Osteoblast (primary cell): Measurements from ENCODE around the gene CRY1. TPM values are rescaled to one million over a fixed set of nuclear protein-coding genes. Genes with fewer than 3 reads are reported as not detected.
"Not testable (repeated sequence)": the region's sequence is repeated elsewhere in the genome, so short reads cannot be mapped to it uniquely, and the experiment has no call there.

ENCODE experiments used
- DNase-seq: peaks from one replicate; pipeline ENCODE4 v3.0.0; 2011; ENCODE audit warnings: low spot score, mixed read lengths; ENCODE audit not compliant: insufficient read length; ENCODE audit errors: missing footprints
- H2AFZ ChIP-seq: 2 replicates; pipeline ENCODE4 v1.6.0; 2011; ENCODE audit warnings: mild to moderate bottlenecking, low read length
- H3K27ac ChIP-seq: 2 replicates; pipeline ENCODE4 v1.5.1; 2011; ENCODE audit warnings: mild to moderate bottlenecking, low read depth, low read length, moderate library complexity
- H3K27me3 ChIP-seq: 2 replicates; pipeline ENCODE4 v1.6.0; 2012; ENCODE audit warnings: mild to moderate bottlenecking, control low read depth, inconsistent platforms, low read length, moderate library complexity; ENCODE audit not compliant: insufficient read depth
- H3K36me3 ChIP-seq: 2 replicates; pipeline ENCODE4 v1.5.1; 2011; ENCODE audit warnings: mild to moderate bottlenecking, low read length, control low read depth, moderate library complexity; ENCODE audit not compliant: insufficient read depth
- H3K4me1 ChIP-seq: 2 replicates; pipeline ENCODE4 v1.5.1; 2011; ENCODE audit warnings: mild to moderate bottlenecking, low read length, control low read depth, moderate library complexity; ENCODE audit not compliant: insufficient read depth
- H3K4me2 ChIP-seq: 2 replicates; pipeline ENCODE4 v1.6.0; 2011; ENCODE audit warnings: mild to moderate bottlenecking, low read length; ENCODE audit not compliant: insufficient read depth
- H3K4me3 ChIP-seq: fragments of 200-600 bp; sonication (generic); 3 replicates; pipeline ENCODE4 v1.5.1; 2012; ENCODE audit warnings: mild to moderate bottlenecking, low read length, inconsistent platforms; ENCODE audit not compliant: insufficient read depth
- H3K79me2 ChIP-seq: 2 replicates; pipeline ENCODE4 v1.6.0; 2012; ENCODE audit warnings: mild to moderate bottlenecking, low read length, control low read depth, inconsistent platforms; ENCODE audit not compliant: insufficient read depth
- H3K9me3 ChIP-seq: 2 replicates; pipeline ENCODE4 v1.5.1; 2011; ENCODE audit warnings: low read depth, low read length, control low read depth
- H4K20me1 ChIP-seq: 2 replicates; pipeline ENCODE4 v1.6.0; 2012; ENCODE audit warnings: mild to moderate bottlenecking, low read length, control low read depth; ENCODE audit not compliant: insufficient read depth
- total RNA-seq: library from RNA; depleted of rRNA; stranded (reverse); fragments of >200 nt; gene quantifications from 2 replicates; pipeline ENCODE4 v1.2.3, GENCODE V29; 2012
- TF ChIP-seq, protein P1 (sequence below): IDR thresholded peaks from 2 replicates; pipeline ENCODE4 v1.5.1; 2011; ENCODE audit warnings: mild to moderate bottlenecking, low read depth, low read length, moderate library complexity; ENCODE audit errors: extremely low read depth

CRY1 gene
- total RNA-seq, 1 donor: 18.1 TPM

DNA sequence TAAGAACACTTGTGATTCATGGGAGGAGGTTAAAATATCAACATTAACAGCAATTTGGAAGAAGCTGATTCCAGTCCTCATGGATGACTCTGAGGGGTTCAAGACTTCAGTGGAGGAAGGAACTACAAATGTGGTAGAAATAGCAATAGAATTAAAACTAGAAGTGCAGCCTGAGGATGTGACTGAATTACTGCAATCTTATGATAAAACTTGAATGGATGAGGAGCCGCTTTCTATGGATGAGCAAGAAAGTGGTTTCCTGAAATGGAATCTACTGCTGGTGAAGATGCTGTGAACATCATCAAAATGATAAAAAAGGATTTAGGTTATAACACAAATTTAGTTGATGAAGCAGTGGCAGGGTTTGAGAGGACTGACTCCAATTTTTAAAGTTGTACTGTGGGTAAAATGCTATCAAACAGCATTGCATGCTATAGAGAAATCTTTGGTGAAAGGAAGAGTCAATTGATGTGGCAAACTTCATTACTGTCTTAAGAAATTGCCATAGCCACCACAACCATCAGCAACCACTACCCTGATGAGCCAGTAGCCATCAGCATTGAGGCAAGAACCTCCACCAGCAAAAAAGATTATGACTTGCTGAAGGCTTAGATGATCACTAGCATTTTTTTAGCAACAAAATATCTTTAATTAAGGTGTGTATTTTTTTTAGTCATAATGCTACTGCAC is 80.5 kb downstream of the CRY1 start:
- no peak overlapping the region for H2AFZ ChIP-seq
- no peak overlapping the region for H3K4me3 ChIP-seq
- H3K27ac ChIP-seq: no peak overlapping the region
- TF ChIP-seq, protein P1, sequence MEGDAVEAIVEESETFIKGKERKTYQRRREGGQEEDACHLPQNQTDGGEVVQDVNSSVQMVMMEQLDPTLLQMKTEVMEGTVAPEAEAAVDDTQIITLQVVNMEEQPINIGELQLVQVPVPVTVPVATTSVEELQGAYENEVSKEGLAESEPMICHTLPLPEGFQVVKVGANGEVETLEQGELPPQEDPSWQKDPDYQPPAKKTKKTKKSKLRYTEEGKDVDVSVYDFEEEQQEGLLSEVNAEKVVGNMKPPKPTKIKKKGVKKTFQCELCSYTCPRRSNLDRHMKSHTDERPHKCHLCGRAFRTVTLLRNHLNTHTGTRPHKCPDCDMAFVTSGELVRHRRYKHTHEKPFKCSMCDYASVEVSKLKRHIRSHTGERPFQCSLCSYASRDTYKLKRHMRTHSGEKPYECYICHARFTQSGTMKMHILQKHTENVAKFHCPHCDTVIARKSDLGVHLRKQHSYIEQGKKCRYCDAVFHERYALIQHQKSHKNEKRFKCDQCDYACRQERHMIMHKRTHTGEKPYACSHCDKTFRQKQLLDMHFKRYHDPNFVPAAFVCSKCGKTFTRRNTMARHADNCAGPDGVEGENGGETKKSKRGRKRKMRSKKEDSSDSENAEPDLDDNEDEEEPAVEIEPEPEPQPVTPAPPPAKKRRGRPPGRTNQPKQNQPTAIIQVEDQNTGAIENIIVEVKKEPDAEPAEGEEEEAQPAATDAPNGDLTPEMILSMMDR: no peak
- no peaks in the 10 kb centered on the region for H3K79me2 ChIP-seq
- no peaks in the 10 kb centered on the region for H4K20me1 ChIP-seq
- H3K4me2 ChIP-seq: no peak overlapping the region
- no peaks in the 10 kb centered on the region for H3K36me3 ChIP-seq
- no peaks in the 10 kb centered on the region for H3K9me3 ChIP-seq
- H3K27me3 ChIP-seq: no peaks in the 10 kb centered on the region
- DNase-seq: no peak
- H3K4me1 ChIP-seq: no peaks in the 10 kb centered on the region

DNA sequence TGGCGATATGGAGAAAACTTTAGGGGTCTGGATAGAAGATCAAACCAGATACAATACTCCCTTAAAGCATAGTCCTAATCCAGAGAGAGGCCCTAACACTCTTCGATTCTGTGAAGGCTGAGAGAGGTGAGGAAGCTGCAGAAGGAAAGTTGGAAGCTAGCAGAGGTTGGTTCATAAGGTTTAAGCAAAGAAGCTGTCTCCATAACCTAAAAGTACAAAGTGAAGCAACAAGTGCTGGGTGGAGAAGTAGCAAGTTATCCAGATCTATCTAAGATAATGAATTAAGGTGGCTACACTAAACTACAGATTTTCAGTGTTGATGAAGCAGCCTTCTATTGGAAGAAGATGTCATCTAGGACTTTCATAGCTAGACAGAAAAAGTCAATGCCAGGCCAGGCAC is 81.8 kb downstream of the CRY1 start:
- Histone ChIP-seq H3K4me1 (no peaks in the 10 kb centered on the region), H3K4me3 (no peak overlapping the region), H3K4me2 (no peak overlapping the region), H3K9me3 (no peaks in the 10 kb centered on the region), H4K20me1 (no peaks in the 10 kb centered on the region), H2AFZ (no peak overlapping the region), H3K79me2 (no peaks in the 10 kb centered on the region), H3K27ac (no peak overlapping the region), H3K36me3 (no peaks in the 10 kb centered on the region), H3K27me3 (no peaks in the 10 kb centered on the region)
- TF ChIP-seq, protein P1: no peak
- DNase-seq: no peak

GRCh38 chr12:107007411-107007810 is 85.9 kb downstream of the CRY1 start:
- no peak overlapping the region for H2AFZ ChIP-seq
- no peaks in the 10 kb centered on the region for H3K4me1 ChIP-seq
- no peaks in the 10 kb centered on the region for H4K20me1 ChIP-seq
- no peak overlapping the region for H3K27ac ChIP-seq
- no peaks in the 10 kb centered on the region for H3K9me3 ChIP-seq
- TF ChIP-seq, protein P1: no peak
- no peak overlapping the region for H3K4me2 ChIP-seq
- H3K4me3 ChIP-seq: no peak overlapping the region
- H3K27me3 ChIP-seq: no peaks in the 10 kb centered on the region
- H3K79me2 ChIP-seq: no peaks in the 10 kb centered on the region
- no peak for DNase-seq
- H3K36me3 ChIP-seq: no peaks in the 10 kb centered on the region

GRCh38 chr12:107002665-107003064 is 90.7 kb downstream of the CRY1 start:
- not testable (repeated sequence) for H3K27me3 ChIP-seq, H3K4me2 ChIP-seq, H3K79me2 ChIP-seq, H3K36me3 ChIP-seq, H4K20me1 ChIP-seq, H3K4me3 ChIP-seq, H3K4me1 ChIP-seq, DNase-seq, H2AFZ ChIP-seq, H3K9me3 ChIP-seq, H3K27ac ChIP-seq
